BJ (cell line): Measurements from ENCODE around the gene MAML3. TPM values are rescaled to one million over a fixed set of nuclear protein-coding genes. Genes with fewer than 3 reads are reported as not detected.

ENCODE experiments used
- CTCF ChIA-PET: fragments of 350-600 bp; formaldehyde crosslinking; extraction: SDS; loops from one replicate; lab custom pipeline; 2021; ENCODE audit warnings: antibody characterized with exemption, inconsistent platforms; lab: Yijun Ruan, JAX
- POLR2A ChIA-PET: fragments of 300-600 bp; sonication (Branson Sonifier 250); formaldehyde crosslinking; extraction: SDS; loops from one replicate; lab custom pipeline; 2021; ENCODE audit warnings: antibody characterized with exemption; lab: Charles Lee
- DNase-seq: peaks from one replicate; pipeline ENCODE4 v3.0.0-alpha.2; 2011; ENCODE audit warnings: low read depth
- H3K27me3 ChIP-seq: 2 replicates; pipeline ENCODE4 v1.6.0; 2011; ENCODE audit warnings: low read length; ENCODE audit not compliant: control insufficient read depth, insufficient read depth
- H3K36me3 ChIP-seq: 2 replicates; pipeline ENCODE4 v1.5.1; 2011; ENCODE audit warnings: low read length; ENCODE audit not compliant: control insufficient read depth, insufficient read depth
- H3K4me3 ChIP-seq: 2 replicates; pipeline ENCODE4 v1.5.1; 2011; ENCODE audit warnings: low read depth, mild to moderate bottlenecking, control low read depth, low read length
- CTCF ChIP-seq: IDR thresholded peaks from 2 replicates; pipeline ENCODE4 v1.5.1; 2011; ENCODE audit warnings: low read depth, mild to moderate bottlenecking, control low read depth, inconsistent platforms, low read length, moderate library complexity; ENCODE audit not compliant: insufficient read depth
- polyA plus RNA-seq: library from polyadenylated mRNA; depleted of rRNA; stranded (reverse); fragments of >200 nt; gene quantifications from 2 replicates; pipeline ENCODE4 v1.2.3, GENCODE V29; 2011

MAML3 gene
- polyA plus RNA-seq, 1 experiment: 1.6 TPM

DNA sequence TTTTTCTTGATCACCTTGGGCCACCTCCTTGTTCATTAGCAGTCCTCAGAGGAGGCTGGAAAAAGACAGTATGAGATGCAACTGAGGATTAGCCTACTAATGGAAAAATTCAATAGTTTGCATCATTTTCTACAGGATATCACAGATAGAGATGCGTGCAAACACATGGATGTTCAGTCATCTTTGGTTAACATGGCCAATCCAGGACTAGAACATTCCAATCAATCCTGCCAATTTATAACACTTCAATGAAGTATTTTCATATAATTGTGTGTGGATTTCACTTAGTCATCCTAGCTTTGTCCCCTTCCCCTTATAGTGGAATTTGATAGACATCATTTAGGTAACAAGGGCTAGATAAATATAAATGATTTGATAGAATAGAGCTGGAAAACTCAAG lies 42.7 kb downstream of the MAML3 start:
- no peak for TF ChIP-seq CTCF
- H3K4me3 ChIP-seq: no peak overlapping the region
- ChIA-PET CTCF (interaction anchor here (0.5 kb wide), 1 partner anchor 216 kb away, joined by 3 read pairs; no protein-coding TSS in a partner anchor), POLR2A (no interaction called here)
- DNase-seq: no peak
- no peaks in the 10 kb centered on the region for H3K27me3 ChIP-seq
- H3K36me3 ChIP-seq: no peaks in the 10 kb centered on the region

- no peak for DNase-seq
- CTCF ChIA-PET: interaction anchor here (0.6 to 0.8 kb wide), 2 partner anchors 9 to 35 kb away, joined by 3 read pairs; no protein-coding TSS in a partner anchor
- H3K27me3 ChIP-seq: no peaks in the 10 kb centered on the region
- POLR2A ChIA-PET: no interaction called here
- no peak overlapping the region for H3K4me3 ChIP-seq
- TF ChIP-seq CTCF: no peak
- no peaks in the 10 kb centered on the region for H3K36me3 ChIP-seq
Measured at GRCh38 chr4:140110542-140111215, 43.3 kb downstream of the MAML3 start.

GRCh38 chr4:140109737-140110136 lies 44.2 kb downstream of the MAML3 start:
- ChIA-PET POLR2A (no interaction called here), CTCF (no interaction called here)
- Histone ChIP-seq H3K4me3 (no peak overlapping the region), H3K27me3 (no peaks in the 10 kb centered on the region), H3K36me3 (no peaks in the 10 kb centered on the region)
- no peak for DNase-seq
- TF ChIP-seq CTCF: no peak

DNA sequence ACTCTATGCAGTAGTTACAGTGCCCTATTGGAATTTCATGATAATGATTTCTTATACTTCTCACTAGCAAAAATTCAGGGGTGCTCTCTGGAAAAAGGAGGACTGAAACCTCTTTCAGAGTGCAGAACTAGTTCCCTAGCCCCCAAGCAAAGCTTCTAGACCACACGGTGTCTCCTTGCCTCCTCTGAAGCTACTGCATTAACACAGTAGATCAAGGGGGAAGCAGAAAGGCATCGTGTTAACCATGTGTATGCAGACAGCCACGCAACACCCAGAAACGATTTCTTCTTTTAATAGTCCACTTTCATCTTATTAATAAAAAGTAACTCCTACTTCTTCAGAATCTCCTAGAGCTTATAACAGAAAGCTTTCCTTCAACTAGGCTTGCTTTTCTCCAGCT lies 44.7 kb downstream of the MAML3 start:
- ChIA-PET POLR2A (no interaction called here), CTCF (no interaction called here)
- no peak for TF ChIP-seq CTCF
- DNase-seq: no peak
- no peak overlapping the region for H3K4me3 ChIP-seq
- no peaks in the 10 kb centered on the region for H3K27me3 ChIP-seq
- no peaks in the 10 kb centered on the region for H3K36me3 ChIP-seq

- CTCF ChIA-PET: no interaction called here
Measured at GRCh38 chr4:140108713-140109230, 45.2 kb downstream of the MAML3 start.

More at GRCh38 chr4:140108713-140109230, 45.2 kb downstream of the MAML3 start:
- no peak for TF ChIP-seq CTCF
- no peaks in the 10 kb centered on the region for H3K36me3 ChIP-seq
- POLR2A ChIA-PET: no interaction called here
- no peaks in the 10 kb centered on the region for H3K27me3 ChIP-seq
- H3K4me3 ChIP-seq: no peak overlapping the region
- DNase-seq: no peak
